HG03439 (cell line): Measurements from ENCODE around the gene ABCF2.
A peak's percentile ranks its signal among the peaks of the same experiment; 100 is the strongest.

Experiments
- ATAC-seq: cut with Tn5 transposase; IDR thresholded peaks from one replicate; pipeline ENCODE4 v1.9.1; 2021; ENCODE audit warnings: mild to moderate bottlenecking, moderate library complexity; ENCODE audit not compliant: unreplicated experiment

ABCF2 gene

GRCh38 chr7:151242159-151243044 is 15.4 kb upstream of the ABCF2 start:
- no peak for ATAC-seq

- ATAC-seq: no peak
Observed at GRCh38 chr7:151241755-151242096, 14.7 kb upstream of the ABCF2 start.

- ATAC-seq: no peak
Observed at GRCh38 chr7:151240942-151241754, 14.1 kb upstream of the ABCF2 start.

- no peak for ATAC-seq
Observed at GRCh38 chr7:151240536-151240935, 13.5 kb upstream of the ABCF2 start.

GRCh38 chr7:151239837-151240459 is 12.9 kb upstream of the ABCF2 start:
- no peak for ATAC-seq

GRCh38 chr7:151238924-151239836 is 12.2 kb upstream of the ABCF2 start:
- ATAC-seq: no peak

GRCh38 chr7:151238190-151238810 is 11.3 kb upstream of the ABCF2 start:
- no peak for ATAC-seq

GRCh38 chr7:151237244-151238189 is 10.5 kb upstream of the ABCF2 start:
- no peak for ATAC-seq

- no peak for ATAC-seq
Observed at GRCh38 chr7:151236406-151236805, 9.4 kb upstream of the ABCF2 start.

- ATAC-seq: no peak
Observed at GRCh38 chr7:151235091-151235787, 8.2 kb upstream of the ABCF2 start.

- no peak for ATAC-seq
Observed at GRCh38 chr7:151233804-151234203, 6.8 kb upstream of the ABCF2 start.

GRCh38 chr7:151232917-151233701 is 6.1 kb upstream of the ABCF2 start:
- peak; percentile 32 for ATAC-seq

- peak; percentile 96 for ATAC-seq
Observed at GRCh38 chr7:151232091-151232916, 5.3 kb upstream of the ABCF2 start, which contains the start of gene CHPF2. Gene CHPF2 (plus strand): TSS chr7:151232483. CDS start chr7:151234012, 1,529 bp downstream.

- no peak for ATAC-seq
Observed at GRCh38 chr7:151231080-151231479, 4.1 kb upstream of the ABCF2 start.

GRCh38 chr7:151229249-151229648 is 2.2 kb upstream of the ABCF2 start:
- ATAC-seq: no peak

GRCh38 chr7:151228024-151228866 is 1.2 kb upstream of the ABCF2 start:
- no peak for ATAC-seq
